Ovary (tissue), 9 donors: ENCODE data around the gene COX6B2. TPM values are rescaled to one million over a fixed set of nuclear protein-coding genes. Genes with fewer than 3 reads are reported as not detected.

ENCODE experiments used
- DNase-seq, 5 donors: peaks; one replicate each; pipeline ENCODE4 v3.0.0-alpha.2; 2019 to 2020
- H3K27ac ChIP-seq, 2 donors: fragments of 200-600 bp; one replicate each; pipeline versions ENCODE4 v1.5.1 to v1.8.0; 2019 to 2022
- H3K27me3 ChIP-seq: fragments of 200-600 bp; one replicate; pipeline ENCODE4 v1.8.0; 2022
- H3K36me3 ChIP-seq: fragments of 200-600 bp; sonication (generic); one replicate; pipeline ENCODE4 v1.5.1; 2019
- H3K4me1 ChIP-seq: one replicate; pipeline ENCODE4 v1.8.1; 2013; ENCODE audit warnings: mild to moderate bottlenecking, moderate library complexity; ENCODE audit not compliant: insufficient read depth
- H3K4me3 ChIP-seq: fragments of 200-600 bp; sonication (generic); one replicate; pipeline ENCODE4 v1.5.1; 2017
- H3K9me3 ChIP-seq, 2 donors: fragments of 200-600 bp in 1 of 2; sonication (generic) in 1 of 2; one replicate each; pipeline versions ENCODE4 v1.5.1 to v1.8.1; 2013 to 2019; ENCODE audit warnings: mild to moderate bottlenecking in 1 of 2, moderate library complexity in 1 of 2
- EP300 ChIP-seq: sonication (generic); formaldehyde crosslinking; IDR thresholded peaks from one replicate; pipeline ENCODE4 v1.6.1; 2017; ENCODE audit warnings: antibody characterized with exemption
- POLR2A ChIP-seq: fragments of 450-650 bp; IDR thresholded peaks from one replicate; pipeline ENCODE4 v1.6.1; 2017; ENCODE audit warnings: antibody characterized with exemption, mild to moderate bottlenecking, moderate library complexity
- WGBS, 3 donors: extraction: QIAGEN DNeasy Blood & Tissue Kit in 1 of 3; methylation state at CpG; one replicate each; pipeline versions ENCODE4 v1.1.5 to v1.1.7; 2013 to 2017; 5-methylcytosine and 5-hydroxymethylcytosine counted together
- intact Hi-C, 4 donors: fragments of 100-400 bp; cut with DNase I; formaldehyde crosslinking; loops; one replicate each; pipeline versions ENCODE4 v1.11.0 to v1.15.1; 2022 to 2023
- polyA plus RNA-seq, 2 donors: library from polyadenylated mRNA; stranded (reverse); fragments of 200-250 nt in 1 of 2; fragments of 350-450 nt in 1 of 2; fragmentation: Illumina TruSeq in 1 of 2; extraction: RNeasy Lipid Tissue Mini Kit (QIAGEN cat#74804) in 1 of 2; gene quantifications; one replicate each; pipeline ENCODE4 v1.2.3, GENCODE V29; 2013 to 2014
- total RNA-seq, 7 donors: library from RNA; depleted of rRNA in 2 of 7; stranded (reverse); fragments of >200 nt in 2 of 7; fragmentation: NEBNext Ultra II Directional in 3 of 7; extraction: Animal tissue kit (Norgen Biotek cat#: 25700) in 3 of 7; gene quantifications; one replicate each; pipeline versions ENCODE4 v1.1.0 to v1.2.4, GENCODE V29; 2016 to 2023
- TF ChIP-seq, protein P1 (sequence below), 3 donors: fragments of 450-650 bp in 2 of 3; fragments of 200-600 bp in 1 of 3; IDR thresholded peaks; one replicate each; pipeline versions ENCODE4 v1.5.1 to v1.8.0; 2016 to 2022; ENCODE audit warnings: antibody characterized with exemption in 3 of 3, mild to moderate bottlenecking in 1 of 3
- donor health status: DM: no; HTN: no; CAD: no; lungs with moderate emphysema.
- donor health status: DM: no; HTN: no; CAD: no.
- donor health status: Bipolar disorder and iron deficiency.
- donor health status: DM: yes; HTN: yes; CAD: no.
- donor health status: DM: no; HTN: no; CAD: no.
- donor health status: DM: yes; HTN: yes; CAD: no.

COX6B2 gene
- total and polyA plus RNA-seq, 9 donors = 0.10 to 1.5 (median 0.36) TPM; not detected in 2

- H3K36me3 ChIP-seq = no peaks in the 10 kb centered on the region
- 70 to 78% (median 74%) methylated on average over 13 to 19 of the region's 19 CpGs for WGBS, 3 donors
- DNase-seq = no peak
- no peak for TF ChIP-seq POLR2A
- TF ChIP-seq, protein P1, sequence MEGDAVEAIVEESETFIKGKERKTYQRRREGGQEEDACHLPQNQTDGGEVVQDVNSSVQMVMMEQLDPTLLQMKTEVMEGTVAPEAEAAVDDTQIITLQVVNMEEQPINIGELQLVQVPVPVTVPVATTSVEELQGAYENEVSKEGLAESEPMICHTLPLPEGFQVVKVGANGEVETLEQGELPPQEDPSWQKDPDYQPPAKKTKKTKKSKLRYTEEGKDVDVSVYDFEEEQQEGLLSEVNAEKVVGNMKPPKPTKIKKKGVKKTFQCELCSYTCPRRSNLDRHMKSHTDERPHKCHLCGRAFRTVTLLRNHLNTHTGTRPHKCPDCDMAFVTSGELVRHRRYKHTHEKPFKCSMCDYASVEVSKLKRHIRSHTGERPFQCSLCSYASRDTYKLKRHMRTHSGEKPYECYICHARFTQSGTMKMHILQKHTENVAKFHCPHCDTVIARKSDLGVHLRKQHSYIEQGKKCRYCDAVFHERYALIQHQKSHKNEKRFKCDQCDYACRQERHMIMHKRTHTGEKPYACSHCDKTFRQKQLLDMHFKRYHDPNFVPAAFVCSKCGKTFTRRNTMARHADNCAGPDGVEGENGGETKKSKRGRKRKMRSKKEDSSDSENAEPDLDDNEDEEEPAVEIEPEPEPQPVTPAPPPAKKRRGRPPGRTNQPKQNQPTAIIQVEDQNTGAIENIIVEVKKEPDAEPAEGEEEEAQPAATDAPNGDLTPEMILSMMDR (IDR thresholded peaks at IDR 0.05) = no peak
- TF ChIP-seq EP300 = no peak
- no peak overlapping the region for H3K27ac ChIP-seq
- intact Hi-C loops = no loop called here
- no peak overlapping the region for H3K4me3 ChIP-seq
- no peaks in the 10 kb centered on the region for H3K9me3 ChIP-seq
- no peaks in the 10 kb centered on the region for H3K27me3 ChIP-seq
- H3K4me1 ChIP-seq = no peaks in the 10 kb centered on the region
Measured at GRCh38 chr19:55358493-55358892, 4.0 kb upstream of the COX6B2 start.

DNA sequence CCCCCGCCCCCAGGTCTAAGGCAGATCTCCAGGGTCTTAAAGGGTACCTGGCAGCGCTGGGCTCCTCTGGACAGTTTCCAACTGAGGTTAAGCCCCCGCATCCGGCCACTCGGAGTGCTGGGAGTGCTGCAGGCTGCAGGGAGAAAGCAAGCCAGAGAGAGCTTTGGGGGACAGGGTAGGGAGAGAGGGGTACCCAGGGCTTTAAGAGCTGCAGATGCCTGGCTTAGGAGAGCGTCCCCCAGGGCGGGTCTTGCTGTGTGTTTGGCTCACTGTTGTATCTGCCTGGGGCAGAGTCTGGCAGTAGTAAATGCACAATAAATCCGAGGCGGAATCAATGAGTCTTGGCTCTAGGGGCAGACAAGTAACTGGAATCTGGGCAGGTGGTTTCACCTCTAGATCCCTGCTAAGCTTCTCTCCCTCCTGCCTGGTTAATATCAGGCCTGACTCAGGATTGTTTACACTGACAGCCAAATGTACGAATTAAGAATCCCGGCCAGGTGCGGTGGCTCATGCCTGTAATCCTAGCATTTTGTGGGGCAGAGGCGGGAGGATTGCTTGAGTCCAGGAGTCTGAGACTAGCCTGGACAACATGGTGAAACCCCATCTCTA lies 798 bp upstream of the COX6B2 start:
- H3K4me1 ChIP-seq = no peaks in the 10 kb centered on the region
- no peak overlapping the region for H3K27ac ChIP-seq
- TF ChIP-seq EP300 (no peak), POLR2A (no peak)
- TF ChIP-seq, protein P1 (IDR thresholded peaks at IDR 0.05) = no peak
- no peak for DNase-seq
- H3K9me3 ChIP-seq = no peaks in the 10 kb centered on the region
- intact Hi-C loops = no loop called here
- 22 to 25% (median 25%) methylated on average over 12 of the region's 13 CpGs for WGBS, 3 donors
- no peaks in the 10 kb centered on the region for H3K27me3 ChIP-seq
- H3K36me3 ChIP-seq = no peaks in the 10 kb centered on the region
- H3K4me3 ChIP-seq = no peak overlapping the region

GRCh38 chr19:55353803-55354697 lies 469 bp downstream of the COX6B2 start:
- Histone ChIP-seq H3K9me3 (no peaks in the 10 kb centered on the region), H3K4me1 (no peaks in the 10 kb centered on the region), H3K27ac (no peak overlapping the region), H3K27me3 (no peaks in the 10 kb centered on the region), H3K36me3 (no peaks in the 10 kb centered on the region), H3K4me3 (peak overlapping the region; percentile 28)
- DNase-seq = peak; percentile 63 to 80 (median 67)
- no peak for TF ChIP-seq EP300
- TF ChIP-seq, protein P1 (IDR thresholded peaks at IDR 0.05) = no peak
- TF ChIP-seq POLR2A = no peak
- WGBS, 3 donors = 1 to 2% (median 1%) methylated on average over 60 to 72 of the region's 72 CpGs
- intact Hi-C loops = no loop called here

- intact Hi-C loops = no loop called here
- Histone ChIP-seq H3K4me3 (peak overlapping the region; percentile 28), H3K4me1 (no peaks in the 10 kb centered on the region), H3K27ac (no peak overlapping the region), H3K9me3 (no peaks in the 10 kb centered on the region), H3K36me3 (no peaks in the 10 kb centered on the region), H3K27me3 (no peaks in the 10 kb centered on the region)
- peak in 1 of 5 donors; percentile 16 for DNase-seq
- TF ChIP-seq, protein P1 (IDR thresholded peaks at IDR 0.05) = no peak
- TF ChIP-seq EP300 (no peak), POLR2A (no peak)
- WGBS, 3 donors = 1 to 2% (median 2%) methylated on average over 24 of the region's 24 CpGs
Measured at GRCh38 chr19:55353356-55353802, 1.1 kb downstream of the COX6B2 start.
